GM12865 (cell line): ENCODE results near the gene ZNRF1.
"Not testable (repeated sequence)": the region's sequence is repeated elsewhere in the genome, so short reads cannot be mapped to it uniquely, and the experiment has no call there.

Source experiments
- DNase-seq: peaks from one replicate; pipeline ENCODE4 v3.0.0; 2010; ENCODE audit warnings: low read depth
- H3K4me3 ChIP-seq: 2 replicates; pipeline ENCODE4 v1.5.1; 2011; ENCODE audit warnings: mild to moderate bottlenecking, low read depth, low read length, control low read depth
- CTCF ChIP-seq: IDR thresholded peaks from 2 replicates; pipeline ENCODE4 v1.5.1; 2011; ENCODE audit warnings: low read length, control low read depth, low read depth, inconsistent platforms; ENCODE audit not compliant: insufficient read depth; ENCODE audit errors: missing control alignments

Gene ZNRF1

GRCh38 chr16:75019586-75019985 lies 20.8 kb downstream of the ZNRF1 start:
- TF ChIP-seq CTCF = no peak
- H3K4me3 ChIP-seq = no peak overlapping the region
- DNase-seq = no peak

GRCh38 chr16:75021410-75021809 lies 22.6 kb downstream of the ZNRF1 start:
- H3K4me3 ChIP-seq = no peak overlapping the region
- TF ChIP-seq CTCF = no peak
- DNase-seq = no peak

- TF ChIP-seq CTCF = no peak
- H3K4me3 ChIP-seq = no peak overlapping the region
- DNase-seq = no peak
Observed at GRCh38 chr16:75022567-75022966, 23.7 kb downstream of the ZNRF1 start.

- no peak for DNase-seq
- H3K4me3 ChIP-seq = no peak overlapping the region
- no peak for TF ChIP-seq CTCF
Observed at GRCh38 chr16:75023009-75023408, 24.2 kb downstream of the ZNRF1 start.

- H3K4me3 ChIP-seq = no peak overlapping the region
- no peak for DNase-seq
- no peak for TF ChIP-seq CTCF
Observed at GRCh38 chr16:75024182-75024581, 25.4 kb downstream of the ZNRF1 start.

GRCh38 chr16:75024594-75024993 lies 25.8 kb downstream of the ZNRF1 start:
- TF ChIP-seq CTCF = no peak
- H3K4me3 ChIP-seq = no peak overlapping the region
- DNase-seq = no peak

- DNase-seq = no peak
- H3K4me3 ChIP-seq = no peak overlapping the region
- TF ChIP-seq CTCF = no peak
Observed at GRCh38 chr16:75025761-75026160, 26.9 kb downstream of the ZNRF1 start.

- not testable (repeated sequence) for H3K4me3 ChIP-seq, DNase-seq
Observed at GRCh38 chr16:75026239-75026891, 27.5 kb downstream of the ZNRF1 start.
